ENCODE measurements around the gene LMCD1. TPM values are rescaled to one million over a fixed set of nuclear protein-coding genes. Genes with fewer than 3 reads are reported as not detected.

Gene LMCD1
- polyA plus RNA-seq, 3 donors, result 0.09 to 0.51 TPM; not detected in 1

GRCh38 chr3:8573342-8573926 is 71.8 kb downstream of the LMCD1 start:
- H3K4me2 ChIP-seq (replicated peaks; ENCODE audit: extremely low read depth, low read length, poor library complexity, severe bottlenecking), result no peak overlapping the region
- H3K4me3 ChIP-seq (replicated peaks in 1 of 3; ENCODE audit: low read depth in 2 of 3, low read length in 3 of 3), result no peak overlapping the region
- intact Hi-C loops (cut with micrococcal nuclease), result no loop called here
- no peaks in the 10 kb centered on the region for H3K36me3 ChIP-seq (replicated peaks in 1 of 2; ENCODE audit: control insufficient read depth in 1 of 2, insufficient read depth in 2 of 2, low read length in 2 of 2)
- H3K79me2 ChIP-seq (ENCODE audit: insufficient read depth, low read length), result no peaks in the 10 kb centered on the region
- Mint-ChIP-seq H3K36me3 (no peaks in the 10 kb centered on the region), H3K27ac (no peak overlapping the region), H3K9me3 (peaks cover 0 to 5% (median 0%) of the 10 kb centered on the region in 7 donors), H3K4me1 (peaks cover 4% of the 10 kb centered on the region), H3K27me3 (ENCODE audit: low read depth in 3 of 3) (peaks cover 0 to 4% (median 0%) of the 10 kb centered on the region in 3 donors), H3K4me3 (no peak overlapping the region)
- H4K20me1 ChIP-seq (ENCODE audit: insufficient read depth, low read length), result no peaks in the 10 kb centered on the region
- H3K27ac ChIP-seq (ENCODE audit: low read depth in 1 of 2, low read length in 2 of 2), result no peak overlapping the region
- DNase-seq, result no peak
- no peaks in the 10 kb centered on the region for H3K27me3 ChIP-seq (ENCODE audit: control insufficient read depth in 2 of 2, insufficient read depth in 2 of 2, low read length in 2 of 2)
- no peak overlapping the region for H2AFZ ChIP-seq (ENCODE audit: insufficient read depth, low read depth, low read length, poor library complexity, severe bottlenecking)
- 85% methylated on average over 4 of the region's 4 CpGs for WGBS (ENCODE audit: insufficient coverage)
- H3K4me1 ChIP-seq (ENCODE audit: control insufficient read depth in 1 of 2, insufficient read depth in 2 of 2, low read length in 2 of 2), result no peaks in the 10 kb centered on the region
- no peak for TF ChIP-seq CTCF (IDR thresholded peaks at IDR 0.05)
- H3K9ac ChIP-seq (ENCODE audit: insufficient read depth, low read length, poor library complexity, severe bottlenecking), result no peak overlapping the region
- no peaks in the 10 kb centered on the region for H3K9me3 ChIP-seq (replicated peaks in 1 of 2; ENCODE audit: control insufficient read depth in 1 of 2, insufficient read depth in 1 of 2, low read length in 2 of 2)

- intact Hi-C loops (cut with micrococcal nuclease), result no loop called here
- H3K4me1 ChIP-seq (ENCODE audit: control insufficient read depth in 1 of 2, insufficient read depth in 2 of 2, low read length in 2 of 2), result no peaks in the 10 kb centered on the region
- H2AFZ ChIP-seq (ENCODE audit: insufficient read depth, low read depth, low read length, poor library complexity, severe bottlenecking), result no peak overlapping the region
- Mint-ChIP-seq H3K9me3 (peaks cover 0 to 7% (median 0%) of the 10 kb centered on the region in 7 donors), H3K4me1 (peaks cover 4% of the 10 kb centered on the region), H3K27ac (no peak overlapping the region), H3K27me3 (ENCODE audit: low read depth in 3 of 3) (peaks cover 0 to 2% (median 0%) of the 10 kb centered on the region in 3 donors), H3K36me3 (no peaks in the 10 kb centered on the region), H3K4me3 (no peak overlapping the region)
- no peaks in the 10 kb centered on the region for H3K27me3 ChIP-seq (ENCODE audit: control insufficient read depth in 2 of 2, insufficient read depth in 2 of 2, low read length in 2 of 2)
- no peaks in the 10 kb centered on the region for H4K20me1 ChIP-seq (ENCODE audit: insufficient read depth, low read length)
- 100% methylated on average over 1 of the region's 2 CpGs for WGBS (ENCODE audit: insufficient coverage)
- no peak overlapping the region for H3K9ac ChIP-seq (ENCODE audit: insufficient read depth, low read length, poor library complexity, severe bottlenecking)
- H3K36me3 ChIP-seq (replicated peaks in 1 of 2; ENCODE audit: control insufficient read depth in 1 of 2, insufficient read depth in 2 of 2, low read length in 2 of 2), result no peaks in the 10 kb centered on the region
- TF ChIP-seq CTCF (IDR thresholded peaks at IDR 0.05), result no peak
- no peak for DNase-seq
- no peaks in the 10 kb centered on the region for H3K9me3 ChIP-seq (replicated peaks in 1 of 2; ENCODE audit: control insufficient read depth in 1 of 2, insufficient read depth in 1 of 2, low read length in 2 of 2)
- no peak overlapping the region for H3K4me3 ChIP-seq (replicated peaks in 1 of 3; ENCODE audit: low read depth in 2 of 3, low read length in 3 of 3)
- H3K4me2 ChIP-seq (replicated peaks; ENCODE audit: extremely low read depth, low read length, poor library complexity, severe bottlenecking), result no peak overlapping the region
- H3K79me2 ChIP-seq (ENCODE audit: insufficient read depth, low read length), result no peaks in the 10 kb centered on the region
- no peak overlapping the region for H3K27ac ChIP-seq (ENCODE audit: low read depth in 1 of 2, low read length in 2 of 2)
Observed at GRCh38 chr3:8574040-8574669, 72.5 kb downstream of the LMCD1 start.

Measured in CD14-positive monocyte (primary cell).